ENCODE data around the gene PI4K2B.

DNA sequence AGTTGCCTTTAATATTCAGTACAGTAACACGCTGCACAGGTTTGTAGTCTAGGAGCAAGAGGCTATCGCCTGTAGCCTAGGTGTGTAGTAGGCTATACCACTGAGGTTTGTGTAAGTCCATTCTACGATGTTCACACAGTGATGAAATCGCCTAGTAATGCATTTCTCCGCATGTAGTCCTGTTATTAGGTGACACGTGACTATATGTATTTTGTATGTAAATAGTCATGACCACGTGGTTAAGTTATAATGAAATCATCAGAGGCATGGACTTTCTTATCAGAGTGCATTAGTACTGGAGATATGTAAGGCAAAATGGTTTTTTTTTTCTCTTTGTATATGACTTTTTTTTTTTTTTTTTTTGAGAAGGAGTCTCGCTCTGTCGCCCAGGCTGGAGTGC lies 68.8 kb downstream of the PI4K2B start:
- TF ChIP-seq, protein P1, sequence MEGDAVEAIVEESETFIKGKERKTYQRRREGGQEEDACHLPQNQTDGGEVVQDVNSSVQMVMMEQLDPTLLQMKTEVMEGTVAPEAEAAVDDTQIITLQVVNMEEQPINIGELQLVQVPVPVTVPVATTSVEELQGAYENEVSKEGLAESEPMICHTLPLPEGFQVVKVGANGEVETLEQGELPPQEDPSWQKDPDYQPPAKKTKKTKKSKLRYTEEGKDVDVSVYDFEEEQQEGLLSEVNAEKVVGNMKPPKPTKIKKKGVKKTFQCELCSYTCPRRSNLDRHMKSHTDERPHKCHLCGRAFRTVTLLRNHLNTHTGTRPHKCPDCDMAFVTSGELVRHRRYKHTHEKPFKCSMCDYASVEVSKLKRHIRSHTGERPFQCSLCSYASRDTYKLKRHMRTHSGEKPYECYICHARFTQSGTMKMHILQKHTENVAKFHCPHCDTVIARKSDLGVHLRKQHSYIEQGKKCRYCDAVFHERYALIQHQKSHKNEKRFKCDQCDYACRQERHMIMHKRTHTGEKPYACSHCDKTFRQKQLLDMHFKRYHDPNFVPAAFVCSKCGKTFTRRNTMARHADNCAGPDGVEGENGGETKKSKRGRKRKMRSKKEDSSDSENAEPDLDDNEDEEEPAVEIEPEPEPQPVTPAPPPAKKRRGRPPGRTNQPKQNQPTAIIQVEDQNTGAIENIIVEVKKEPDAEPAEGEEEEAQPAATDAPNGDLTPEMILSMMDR (IDR thresholded peaks at IDR 0.05; ENCODE audit: low read depth, low read length) = no peak
- TF ChIP-seq POLR2A (IDR thresholded peaks at IDR 0.05; ENCODE audit: extremely low read depth, insufficient read length) = no peak
- TF ChIP-seq, protein P2, sequence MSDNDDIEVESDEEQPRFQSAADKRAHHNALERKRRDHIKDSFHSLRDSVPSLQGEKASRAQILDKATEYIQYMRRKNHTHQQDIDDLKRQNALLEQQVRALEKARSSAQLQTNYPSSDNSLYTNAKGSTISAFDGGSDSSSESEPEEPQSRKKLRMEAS (IDR thresholded peaks at IDR 0.05; ENCODE audit: low read depth, low read length) = no peak
- no peak for TF ChIP-seq MYC (IDR thresholded peaks at IDR 0.05; ENCODE audit: low read depth, low read length)

Measured in NB4 (cell line).